CD4-positive, alpha-beta T cell treated with Interleukin-15 for 4 hours (primary cell): Measurements from ENCODE around the gene MECP2.

ENCODE experiments used
- DNase-seq: peaks from one replicate; pipeline ENCODE4 v3.0.0-alpha.2; 2020; ENCODE audit warnings: low spot score

Gene MECP2

GRCh38 chrX:154033848-154034247 is 63.7 kb downstream of the MECP2 start:
- no peak for DNase-seq

GRCh38 chrX:154032653-154033052 is 64.9 kb downstream of the MECP2 start:
- DNase-seq, result no peak

DNA sequence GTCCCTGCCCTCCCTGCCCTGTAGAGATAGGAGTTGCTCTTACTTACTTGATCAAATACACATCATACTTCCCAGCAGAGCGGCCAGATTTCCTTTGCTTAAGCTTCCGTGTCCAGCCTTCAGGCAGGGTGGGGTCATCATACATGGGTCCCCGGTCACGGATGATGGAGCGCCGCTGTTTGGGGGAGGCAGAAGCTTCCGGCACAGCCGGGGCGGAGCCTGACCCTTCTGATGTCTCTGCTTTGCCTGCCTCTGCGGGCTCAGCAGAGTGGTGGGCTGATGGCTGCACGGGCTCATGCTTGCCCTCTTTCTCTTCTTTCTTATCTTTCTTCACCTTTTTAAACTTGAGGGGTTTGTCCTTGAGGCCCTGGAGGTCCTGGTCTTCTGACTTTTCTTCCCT is 65.4 kb downstream of the MECP2 start:
- no peak for DNase-seq

DNA sequence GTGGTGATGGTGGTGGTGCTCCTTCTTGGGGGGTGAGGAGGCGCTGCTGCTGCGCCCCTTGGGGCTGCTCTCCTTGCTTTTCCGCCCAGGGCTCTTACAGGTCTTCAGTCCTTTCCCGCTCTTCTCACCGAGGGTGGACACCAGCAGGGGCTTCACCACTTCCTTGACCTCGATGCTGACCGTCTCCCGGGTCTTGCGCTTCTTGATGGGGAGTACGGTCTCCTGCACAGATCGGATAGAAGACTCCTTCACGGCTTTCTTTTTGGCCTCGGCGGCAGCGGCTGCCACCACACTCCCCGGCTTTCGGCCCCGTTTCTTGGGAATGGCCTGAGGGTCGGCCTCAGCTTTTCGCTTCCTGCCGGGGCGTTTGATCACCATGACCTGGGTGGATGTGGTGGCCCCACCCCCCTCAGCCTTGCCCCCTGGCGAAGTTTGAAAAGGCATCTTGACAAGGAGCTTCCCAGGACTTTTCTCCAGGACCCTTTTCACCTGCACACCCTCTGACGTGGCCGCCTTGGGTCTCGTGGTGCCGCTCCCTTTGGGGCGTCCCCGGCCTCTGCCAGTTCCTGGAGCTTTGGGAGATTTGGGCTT is 66.7 kb downstream of the MECP2 start:
- DNase-seq, result no peak

DNA sequence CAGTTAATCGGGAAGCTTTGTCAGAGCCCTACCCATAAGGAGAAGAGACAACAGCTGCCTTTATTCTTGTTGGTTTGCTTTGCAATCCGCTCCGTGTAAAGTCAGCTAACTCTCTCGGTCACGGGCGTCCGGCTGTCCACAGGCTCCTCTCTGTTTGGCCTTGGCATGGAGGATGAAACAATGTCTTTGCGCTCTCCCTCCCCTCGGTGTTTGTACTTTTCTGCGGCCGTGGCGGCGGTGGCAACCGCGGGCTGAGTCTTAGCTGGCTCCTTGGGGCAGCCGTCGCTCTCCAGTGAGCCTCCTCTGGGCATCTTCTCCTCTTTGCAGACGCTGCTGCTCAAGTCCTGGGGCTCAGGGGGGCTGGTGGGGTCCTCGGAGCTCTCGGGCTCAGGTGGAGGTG is 67.3 kb downstream of the MECP2 start:
- no peak for DNase-seq

DNA sequence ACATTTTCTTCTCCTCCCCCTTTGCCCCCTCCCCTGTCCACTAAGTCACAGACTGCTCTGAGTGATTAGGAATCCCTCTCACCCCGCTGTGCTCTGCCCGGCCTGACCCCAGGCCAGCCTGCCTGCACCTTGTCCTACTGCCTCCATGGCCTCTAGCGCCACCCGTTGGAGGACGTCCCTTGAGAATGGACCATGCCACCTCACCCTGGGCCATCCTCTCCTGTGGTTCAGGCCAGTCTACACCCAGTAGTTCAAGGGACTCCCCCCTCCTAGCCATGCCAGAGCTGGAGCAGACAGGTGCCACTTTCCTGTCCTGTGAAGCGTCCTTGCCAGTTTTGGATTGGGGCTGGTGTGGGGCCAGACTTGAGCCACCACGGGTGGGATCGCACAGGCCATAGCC is 68.1 kb downstream of the MECP2 start:
- no peak for DNase-seq

GRCh38 chrX:154028502-154029184 is 68.9 kb downstream of the MECP2 start:
- DNase-seq, result no peak

DNA sequence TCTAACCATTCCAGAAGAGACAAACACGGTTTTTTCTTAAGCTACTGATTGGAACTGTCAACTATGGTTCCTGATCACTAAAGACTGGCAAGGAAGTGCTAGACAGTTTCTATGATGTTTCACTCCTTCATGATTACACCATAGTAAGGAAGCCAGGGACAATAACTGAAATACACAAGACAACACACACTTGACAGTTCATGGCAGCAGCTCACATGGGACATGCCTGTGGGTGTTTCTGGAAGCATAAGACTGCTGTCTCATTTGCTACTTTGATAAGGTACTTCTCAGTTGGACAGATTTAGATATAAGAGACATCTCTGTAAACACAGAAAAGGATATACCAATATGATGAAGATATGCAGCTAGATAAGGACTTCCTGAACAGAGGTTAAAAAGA is 69.5 kb downstream of the MECP2 start:
- DNase-seq, result no peak

DNA sequence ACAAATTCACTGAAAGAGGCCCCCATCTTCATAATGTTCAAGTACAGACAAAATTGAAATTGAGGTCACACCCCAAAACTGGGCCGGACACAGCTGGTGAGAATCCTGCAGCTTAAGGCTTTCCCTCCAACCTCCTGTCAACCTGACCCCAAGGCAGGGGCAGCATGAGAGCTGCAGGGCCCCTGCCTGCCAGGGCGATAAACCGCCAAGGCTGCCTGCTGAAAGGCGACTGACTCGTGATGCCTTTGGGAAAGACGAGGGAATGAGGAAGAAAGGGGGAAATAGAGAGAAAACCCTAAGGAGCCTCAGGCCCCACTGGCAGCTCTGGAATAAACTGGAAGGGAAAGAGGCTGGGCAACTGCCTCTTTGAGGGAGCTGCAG is 70.5 kb downstream of the MECP2 start:
- DNase-seq, result no peak

- DNase-seq, result no peak
Measured at GRCh38 chrX:154026136-154027021, 71.1 kb downstream of the MECP2 start.

DNA sequence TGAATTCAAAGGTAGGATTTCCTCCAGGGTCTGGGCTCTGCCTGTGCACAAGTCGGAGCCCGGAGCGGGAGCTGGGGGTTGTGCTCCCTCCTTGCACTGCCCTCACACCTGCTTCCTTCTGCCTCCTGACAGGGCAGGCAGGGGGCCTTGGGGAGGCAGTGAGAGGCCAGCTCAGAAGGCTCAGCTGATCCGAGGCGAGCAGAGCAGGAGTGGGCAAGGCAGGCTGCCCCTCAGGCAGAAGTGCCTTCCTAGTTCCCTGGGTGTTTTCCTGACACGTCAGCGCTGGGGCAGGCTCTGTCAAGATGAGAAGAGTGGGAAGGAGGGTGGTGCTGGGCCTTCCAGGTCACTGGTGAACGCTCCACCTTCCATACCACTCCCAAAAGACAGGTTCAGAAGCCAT is 72.3 kb downstream of the MECP2 start:
- DNase-seq, result no peak

DNA sequence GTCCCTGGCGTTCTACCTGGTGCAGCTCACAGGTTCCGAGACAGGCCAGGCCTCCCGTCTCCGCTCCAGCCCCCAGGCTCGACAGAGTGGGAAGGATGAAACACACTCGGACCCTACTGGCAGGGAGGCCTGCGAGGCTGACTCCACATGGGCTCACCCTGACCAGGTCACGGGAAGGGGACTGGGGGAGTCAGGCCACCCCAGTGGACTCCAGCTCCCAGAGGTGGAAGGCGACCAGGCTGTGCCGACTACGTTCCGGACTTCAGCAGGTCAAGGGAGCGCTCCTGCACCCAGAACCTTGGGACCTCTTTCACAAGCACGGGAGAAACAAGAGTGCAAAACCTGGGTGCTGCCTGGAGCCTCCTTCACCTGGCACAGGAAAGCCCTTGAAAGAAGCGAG is 73.2 kb downstream of the MECP2 start:
- no peak for DNase-seq

DNA sequence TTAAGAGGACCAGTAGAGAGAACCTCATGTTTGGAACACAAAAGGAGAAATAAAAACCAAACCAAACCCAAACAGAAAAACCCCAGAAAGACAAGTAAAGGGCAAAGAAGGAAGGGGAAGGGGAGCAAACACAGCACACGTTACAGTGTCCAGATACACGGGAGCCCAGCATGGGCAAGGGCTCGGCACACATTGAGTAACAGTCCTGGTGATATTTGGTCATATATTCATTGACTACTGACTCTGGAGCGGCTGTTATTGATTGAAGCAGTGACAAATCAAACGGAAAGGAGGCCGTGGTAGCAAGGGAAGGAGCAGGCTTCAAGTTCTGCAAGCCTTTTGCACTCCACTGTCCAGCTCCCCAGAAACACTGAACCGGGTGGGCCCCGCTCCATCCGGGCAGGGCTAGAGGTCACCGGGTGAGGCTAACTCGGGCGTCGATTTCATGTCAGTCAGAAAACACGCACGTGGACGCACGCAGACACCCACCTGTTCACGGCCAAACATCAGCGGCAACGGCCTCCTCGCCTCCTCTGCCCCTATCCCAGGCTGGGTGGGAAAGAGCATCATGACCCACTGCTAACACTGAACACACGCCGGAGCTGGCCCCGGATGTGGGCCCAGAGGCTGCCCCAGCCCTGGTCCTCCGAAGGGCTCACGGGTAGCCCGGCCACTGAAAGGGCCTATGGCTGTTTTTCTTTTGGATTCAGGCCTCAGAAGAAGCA is 74.1 kb downstream of the MECP2 start:
- no peak for DNase-seq

- DNase-seq, result no peak
Measured at GRCh38 chrX:154022108-154022507, 75.4 kb downstream of the MECP2 start.

GRCh38 chrX:154021131-154021611 is 76.3 kb downstream of the MECP2 start:
- DNase-seq, result no peak

- DNase-seq, result no peak
Measured at GRCh38 chrX:154020536-154021115, 76.9 kb downstream of the MECP2 start.

- peak; percentile 47 for DNase-seq
Measured at GRCh38 chrX:154019633-154020528, 77.6 kb downstream of the MECP2 start, which contains the start of gene IRAK1. Gene IRAK1 (minus strand): TSS chrX:154019902. CDS start chrX:154019812, 90 bp downstream.

DNA sequence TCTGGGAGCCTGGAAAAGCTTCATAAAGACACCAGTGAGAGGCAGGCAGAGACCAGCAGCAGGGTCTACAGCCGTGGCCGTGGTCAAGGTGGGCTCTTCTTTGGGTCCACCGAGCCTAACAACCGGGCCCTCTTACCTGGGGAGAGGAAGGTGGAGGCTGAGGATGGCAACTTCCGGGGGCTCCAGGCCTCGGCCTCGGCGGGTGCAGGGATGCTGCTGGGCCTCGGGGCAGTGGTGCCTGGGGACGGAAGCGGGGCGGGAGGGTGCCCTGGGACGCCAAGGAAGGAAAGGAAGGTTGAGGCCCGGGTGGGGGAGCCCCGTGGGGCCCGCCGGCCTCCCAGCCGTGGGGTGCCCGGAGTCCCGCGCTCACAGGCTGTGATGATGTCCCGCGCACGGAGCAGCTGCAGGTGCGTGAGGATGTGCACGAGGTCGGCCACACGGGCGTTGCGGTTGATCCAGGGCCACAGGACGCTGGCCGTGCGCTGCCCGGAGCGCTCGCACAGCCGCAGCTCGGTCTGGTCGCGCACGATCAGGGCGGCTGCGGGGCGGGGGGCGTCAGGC is 78.4 kb downstream of the MECP2 start:
- no peak for DNase-seq

GRCh38 chrX:154018518-154019060 is 78.9 kb downstream of the MECP2 start:
- DNase-seq, result no peak
